NCI-H1105 treated with DMSO at 0.1 percent for 48 hours (cell line): ENCODE results near the gene CLCN3.
"Not testable (repeated sequence)": the region's sequence is repeated elsewhere in the genome, so short reads cannot be mapped to it uniquely, and the experiment has no call there.

ENCODE experiments used
- DNase-seq: peaks from one replicate; lab custom pipeline; 2025; lab: John Stamatoyannopoulos, UW

CLCN3 gene

GRCh38 chr4:169618286-169618685 is 2.1 kb upstream of the CLCN3 start:
- no peak for DNase-seq

DNA sequence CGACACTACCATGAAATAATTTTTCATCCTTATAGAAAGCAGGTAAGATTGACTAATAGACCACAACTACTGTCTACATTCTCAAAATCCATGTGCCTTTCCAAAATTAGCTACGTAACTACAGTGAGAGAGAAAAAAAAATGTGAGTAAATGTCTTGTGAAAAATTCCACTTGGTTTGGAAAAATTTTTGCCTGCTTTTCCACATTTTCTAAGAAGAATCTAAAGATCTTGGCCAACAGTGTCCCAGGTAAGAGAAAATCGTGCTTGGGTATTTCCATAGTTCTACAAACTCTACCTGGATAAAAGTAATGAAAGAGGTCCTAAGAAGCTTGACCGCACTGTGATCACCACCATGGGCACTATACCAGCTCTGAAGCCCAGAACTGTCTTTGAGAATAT is 1.4 kb upstream of the CLCN3 start:
- no peak for DNase-seq

- peak; percentile 41 for DNase-seq
Observed at GRCh38 chr4:169619518-169619957, 840 bp upstream of the CLCN3 start.

DNA sequence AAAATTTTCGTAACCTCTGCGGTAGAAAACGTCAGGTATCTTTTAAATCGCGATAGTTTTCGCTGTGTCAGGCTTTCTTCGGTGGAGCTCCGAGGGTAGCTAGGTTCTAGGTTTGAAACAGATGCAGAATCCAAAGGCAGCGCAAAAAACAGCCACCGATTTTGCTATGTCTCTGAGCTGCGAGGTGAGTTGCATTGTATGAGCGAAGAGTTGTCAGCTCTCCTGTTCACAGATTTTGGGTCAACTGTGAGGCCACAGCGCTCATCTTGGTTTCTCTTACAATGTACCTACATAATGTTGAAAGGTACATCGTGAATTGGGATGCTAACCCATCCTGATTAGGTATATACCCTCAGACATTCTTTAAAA is 486 bp downstream of the CLCN3 start:
- DNase-seq: no peak

- DNase-seq: peak; percentile 25
Observed at GRCh38 chr4:169621731-169622492, 1.5 kb downstream of the CLCN3 start.

GRCh38 chr4:169622566-169622965 is 2.2 kb downstream of the CLCN3 start:
- DNase-seq: no peak

GRCh38 chr4:169624012-169624411 is 3.6 kb downstream of the CLCN3 start:
- DNase-seq: not testable (repeated sequence)

- DNase-seq: no peak
Observed at GRCh38 chr4:169625886-169626285, 5.5 kb downstream of the CLCN3 start.

- DNase-seq: no peak
Observed at GRCh38 chr4:169626331-169627282, 6.2 kb downstream of the CLCN3 start.

GRCh38 chr4:169627307-169627706 is 6.9 kb downstream of the CLCN3 start:
- no peak for DNase-seq

GRCh38 chr4:169628579-169628978 is 8.2 kb downstream of the CLCN3 start:
- no peak for DNase-seq

DNA sequence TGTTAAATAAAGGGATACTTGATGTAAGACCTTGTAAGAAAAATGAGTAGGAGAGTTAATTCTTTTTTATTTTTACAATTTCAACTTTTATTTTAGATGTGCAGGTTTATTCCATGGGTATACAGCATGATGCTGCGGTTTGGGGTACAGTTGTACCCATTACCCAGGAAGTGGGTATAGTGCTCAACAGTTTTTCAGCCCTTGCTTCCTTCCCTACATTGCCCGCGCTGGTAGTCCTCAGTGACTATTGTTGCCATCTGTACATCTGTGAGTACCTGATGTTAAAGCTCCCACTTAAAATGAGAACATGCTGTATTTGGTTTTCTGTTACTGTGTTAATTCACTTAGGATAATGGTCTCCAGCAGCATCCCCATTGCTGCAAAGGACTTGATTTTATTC is 9.7 kb downstream of the CLCN3 start:
- no peak for DNase-seq

GRCh38 chr4:169632896-169633295 is 12.5 kb downstream of the CLCN3 start:
- no peak for DNase-seq

- DNase-seq: no peak
Observed at GRCh38 chr4:169634975-169635374, 14.6 kb downstream of the CLCN3 start.

GRCh38 chr4:169640261-169640870 is 20.0 kb downstream of the CLCN3 start:
- DNase-seq: no peak

DNA sequence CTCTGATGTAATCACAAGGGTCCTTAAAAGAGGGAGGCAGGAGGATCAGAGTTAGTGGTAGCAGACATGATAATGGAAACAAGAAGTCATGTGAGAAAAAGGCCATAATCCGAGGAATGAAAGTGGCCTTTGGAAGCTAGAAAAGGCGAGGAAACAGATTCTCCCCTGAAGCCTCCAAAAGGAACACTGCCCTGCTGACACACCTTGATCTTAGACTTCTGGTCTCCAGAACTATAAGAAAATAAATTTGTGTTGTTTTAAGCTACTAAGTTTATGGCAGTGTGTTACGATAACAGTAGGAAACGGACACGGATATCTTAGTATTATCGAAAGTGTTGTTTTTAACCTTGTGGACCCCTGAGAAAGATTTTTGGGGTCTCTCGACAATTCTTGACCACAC is 24.4 kb downstream of the CLCN3 start:
- DNase-seq: no peak

GRCh38 chr4:169645627-169646026 is 25.2 kb downstream of the CLCN3 start:
- no peak for DNase-seq

DNA sequence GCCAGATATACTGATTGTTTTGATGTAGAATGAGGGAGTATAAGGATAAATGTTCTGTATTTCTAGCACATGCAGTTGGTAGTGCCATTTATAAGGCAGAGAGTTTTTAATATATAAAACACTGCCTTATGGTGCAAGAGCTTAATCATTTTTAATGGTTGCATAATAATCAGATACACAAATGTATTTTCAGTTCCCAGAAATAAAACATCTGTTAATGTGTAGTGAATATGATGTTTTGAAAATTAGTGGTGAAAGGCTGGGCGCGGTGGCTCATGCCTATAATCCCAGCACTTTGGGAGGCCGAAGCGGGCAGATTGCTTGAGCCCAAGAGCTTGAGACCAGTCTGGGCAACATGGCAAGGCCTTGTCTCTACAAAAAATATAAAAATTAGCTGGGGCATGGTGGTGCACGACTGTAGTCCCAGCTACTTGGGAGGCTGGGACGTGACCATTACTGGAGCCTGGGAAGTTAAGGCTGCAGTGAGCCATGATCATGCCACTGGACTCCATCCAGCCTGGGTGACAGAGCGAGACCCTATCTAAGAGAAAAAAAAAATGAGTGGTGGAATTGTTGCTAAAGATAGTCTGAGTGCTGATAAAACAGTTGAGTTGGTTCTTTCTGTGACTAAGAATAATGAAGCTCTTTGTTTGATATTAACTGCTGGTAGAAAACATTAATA is 29.3 kb downstream of the CLCN3 start:
- DNase-seq: no peak

DNA sequence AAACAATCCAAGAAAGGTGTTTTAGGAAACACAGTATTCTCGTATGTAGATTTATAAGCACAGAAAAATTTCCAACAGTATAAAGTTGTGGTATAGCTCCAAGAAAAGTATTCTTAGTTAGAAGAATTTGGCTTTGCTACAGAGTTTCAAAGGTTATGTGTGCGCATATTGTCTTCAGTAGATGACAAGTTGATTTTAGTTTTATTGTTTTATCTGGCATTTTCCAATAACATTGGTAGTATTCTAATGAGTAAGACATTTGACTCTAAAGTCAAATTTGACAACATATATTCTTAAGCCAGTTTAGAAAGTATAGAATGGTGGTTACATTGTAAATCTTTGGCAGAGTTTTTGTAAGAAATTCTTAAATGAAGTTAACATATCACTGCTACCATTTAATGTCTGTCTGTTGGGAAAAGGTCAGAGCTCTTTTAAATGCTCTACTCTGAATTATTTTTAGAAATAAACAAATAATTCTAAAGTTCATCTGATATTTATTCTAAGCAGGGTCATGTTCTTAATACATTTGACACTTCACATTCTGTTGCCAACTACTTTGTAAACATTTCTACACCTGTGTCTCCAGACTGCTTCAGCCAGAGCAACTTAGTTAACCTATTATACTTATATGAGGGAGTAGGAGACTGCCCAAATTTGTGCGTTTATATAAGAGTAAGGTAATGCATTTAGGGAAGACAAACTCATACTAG is 30.0 kb downstream of the CLCN3 start:
- no peak for DNase-seq

DNA sequence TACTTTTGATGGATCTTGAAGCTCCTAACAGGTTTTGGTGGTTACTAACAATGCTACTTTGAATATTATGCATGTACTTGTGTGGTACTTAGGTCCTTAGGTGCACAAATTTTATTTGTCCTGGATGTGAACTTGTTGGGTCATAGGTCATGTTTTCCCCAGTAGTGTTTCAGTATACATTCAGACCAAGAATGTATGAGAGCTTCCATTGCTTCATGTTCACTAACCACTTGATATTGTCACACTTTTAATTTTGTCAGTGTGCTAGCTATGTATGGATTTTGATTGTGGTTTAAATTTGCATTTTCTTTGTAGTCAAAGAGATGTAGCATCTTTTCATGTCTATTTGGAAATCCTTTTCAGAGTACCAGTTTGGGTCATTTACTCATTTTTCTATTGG is 32.2 kb downstream of the CLCN3 start:
- DNase-seq: no peak

GRCh38 chr4:169655401-169655800 is 35.0 kb downstream of the CLCN3 start:
- DNase-seq: no peak
